SKM-1 treated with dmso at 0.1 percent for 144 hours (cell line): ENCODE measurements around the gene ZNF674.
"Not testable (repeated sequence)": the region's sequence is repeated elsewhere in the genome, so short reads cannot be mapped to it uniquely, and the experiment has no call there.

Source experiments
- DNase-seq: peaks from one replicate; lab custom pipeline; 2025; ENCODE audit not compliant: unreplicated experiment; lab: John Stamatoyannopoulos, UW

ZNF674 gene

DNA sequence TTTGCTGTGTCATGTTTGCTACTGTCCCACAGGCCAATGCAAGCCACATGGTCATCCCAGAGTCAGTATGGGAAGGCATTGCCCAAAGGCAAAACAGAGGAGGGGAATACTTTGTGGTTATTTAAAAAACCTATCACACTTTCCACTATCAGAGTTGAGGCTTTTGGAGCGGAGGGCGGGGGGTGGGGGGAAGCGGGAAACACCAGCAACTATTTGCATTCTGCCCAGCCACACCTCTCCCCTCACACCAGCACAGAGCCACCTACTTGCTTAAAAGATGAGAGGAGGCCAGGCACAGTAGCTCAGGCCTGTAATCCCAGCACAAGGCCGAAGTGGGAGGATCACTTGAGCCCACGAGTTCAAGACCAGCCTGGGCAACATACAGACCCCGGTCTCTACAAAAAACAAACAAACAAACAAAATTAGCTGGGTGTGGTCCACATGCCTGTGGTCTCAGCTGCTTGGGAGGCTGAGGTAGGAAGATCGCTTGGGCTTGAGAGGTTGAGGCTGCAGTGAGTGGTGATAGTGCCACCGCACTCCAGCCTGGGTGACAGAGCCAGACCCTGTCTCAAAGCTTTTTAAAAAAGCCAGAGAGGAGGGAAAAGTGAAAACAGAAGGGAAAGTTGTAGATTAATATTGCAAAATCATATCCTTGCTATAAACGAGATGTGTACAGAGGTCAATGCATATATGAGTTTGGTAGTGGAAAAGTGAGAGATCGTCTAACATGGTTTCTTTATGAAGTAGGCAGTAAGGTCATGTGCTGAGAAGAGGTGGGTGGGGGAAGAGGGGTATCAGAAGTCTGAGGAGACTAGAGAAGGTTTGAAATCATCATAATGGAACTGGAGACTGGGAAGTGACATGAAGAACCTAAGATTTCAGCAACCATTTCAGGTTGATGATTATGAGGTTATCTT lies 26.5 kb upstream of the ZNF674 start:
- no peak for DNase-seq

DNA sequence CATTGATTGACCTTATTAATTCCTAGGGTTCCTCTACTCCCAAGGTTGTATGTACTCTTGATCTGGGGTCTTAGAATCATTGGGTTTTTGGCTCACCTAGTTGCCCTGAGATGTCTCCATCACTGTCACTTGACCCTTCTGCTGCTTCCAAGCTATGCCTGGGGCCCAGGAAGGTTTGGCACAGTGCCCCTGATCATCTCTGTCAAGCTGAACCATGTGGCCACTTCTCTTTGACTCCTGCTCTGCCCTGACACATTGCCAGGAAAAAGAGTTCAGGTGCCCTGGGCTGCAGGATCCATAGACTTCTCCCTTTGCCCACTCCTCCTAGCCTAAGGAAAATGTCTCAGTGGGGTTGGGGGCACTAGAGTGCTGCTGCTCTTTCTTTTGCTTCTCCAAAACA lies 24.4 kb upstream of the ZNF674 start:
- DNase-seq = no peak

DNA sequence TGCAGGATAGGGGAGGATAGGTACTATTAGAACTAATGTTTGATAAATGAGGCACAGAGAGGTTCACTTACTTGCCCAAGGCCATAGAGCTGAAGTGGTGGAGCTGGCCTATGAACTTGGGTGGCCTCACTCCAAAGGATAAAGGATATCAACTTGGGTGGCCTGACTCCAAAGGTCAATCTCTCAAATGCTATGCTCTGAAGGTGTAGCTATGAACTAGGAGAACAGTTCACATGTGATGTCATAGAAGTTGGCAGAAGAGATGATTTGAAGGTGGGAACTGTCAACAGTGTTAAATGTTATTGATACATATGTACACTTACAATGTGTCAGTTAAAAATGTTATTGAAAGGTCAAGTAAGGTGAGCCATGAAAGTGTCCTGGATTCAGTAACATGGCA lies 22.2 kb upstream of the ZNF674 start:
- no peak for DNase-seq

DNA sequence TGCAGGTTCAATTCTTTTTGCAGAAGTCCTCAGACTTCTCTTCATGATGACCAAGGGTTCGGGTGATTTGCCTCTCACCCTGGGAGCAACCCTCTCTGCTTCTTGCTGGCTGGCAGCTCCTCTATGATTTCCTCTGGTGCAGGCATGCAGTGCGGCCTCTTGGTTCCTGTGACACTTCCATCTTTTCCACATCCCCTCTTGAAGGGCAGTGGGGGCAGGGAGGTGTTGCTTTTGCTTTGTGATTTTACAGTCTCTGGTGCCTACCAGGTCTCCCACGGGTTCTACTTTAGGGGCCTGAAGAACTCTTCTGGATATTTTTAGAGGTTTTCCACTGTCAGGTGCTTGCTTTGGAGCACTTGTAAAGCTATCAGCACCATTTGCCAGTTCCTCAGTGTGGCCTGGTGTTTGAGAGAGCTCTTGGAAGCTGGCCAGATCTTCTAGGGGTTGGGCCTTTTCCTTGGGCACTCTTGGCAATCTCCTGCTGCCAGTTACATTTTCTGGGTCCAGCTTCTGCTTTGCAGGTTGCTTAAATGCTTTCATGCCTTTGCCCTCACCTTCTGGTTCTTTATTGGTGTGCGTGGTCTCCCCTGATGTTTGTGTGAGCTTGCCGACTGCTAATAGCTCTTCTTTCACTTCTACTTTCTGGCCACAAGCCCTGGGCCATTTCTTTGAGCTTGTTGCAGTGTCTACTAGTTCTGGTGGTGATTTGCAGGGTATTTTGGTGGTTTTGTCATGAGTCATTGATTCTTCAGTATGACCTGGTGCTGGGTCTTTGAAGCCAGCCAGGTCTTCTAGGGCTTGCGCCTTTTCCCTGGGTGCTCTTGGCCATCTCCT lies 16.8 kb upstream of the ZNF674 start:
- DNase-seq = peak; percentile 30

DNA sequence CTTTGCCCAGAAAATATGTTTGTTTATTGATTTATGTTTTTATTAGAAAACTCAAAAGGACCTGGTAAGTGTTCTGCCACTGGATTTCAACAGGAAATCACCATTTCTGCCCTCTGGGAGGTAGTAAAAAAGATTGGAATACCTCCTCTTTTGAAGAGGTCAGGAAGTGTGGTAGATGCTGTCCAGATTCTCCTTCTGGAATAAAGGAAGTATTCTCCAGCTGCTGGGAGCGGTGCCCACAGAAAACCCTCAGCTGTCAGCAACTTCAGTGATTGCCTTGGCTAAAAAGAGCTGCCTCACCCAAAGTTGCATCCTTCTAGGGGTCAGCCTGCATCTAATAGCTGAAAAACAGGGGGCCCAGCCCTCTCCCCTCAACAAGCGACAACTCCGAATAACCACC lies 13.8 kb upstream of the ZNF674 start:
- DNase-seq = no peak

DNA sequence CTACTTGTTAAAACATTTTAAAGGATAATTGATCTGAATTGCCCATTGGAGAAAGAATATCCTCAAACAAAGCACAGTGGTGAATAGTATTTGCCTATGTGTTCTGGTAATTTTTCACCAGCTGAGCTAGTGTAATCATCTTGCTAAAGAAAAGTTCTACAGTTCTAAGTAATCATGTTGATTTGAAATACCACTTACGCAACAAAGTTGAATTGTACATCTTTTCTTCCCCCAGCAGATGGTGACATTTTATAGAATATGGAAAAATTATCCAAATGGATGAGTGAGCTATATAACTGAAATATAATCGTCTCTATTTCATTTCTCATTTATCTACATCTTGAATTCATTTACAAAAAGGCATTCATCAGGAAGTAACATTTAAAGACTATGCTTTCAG lies 9.7 kb upstream of the ZNF674 start:
- no peak for DNase-seq

DNA sequence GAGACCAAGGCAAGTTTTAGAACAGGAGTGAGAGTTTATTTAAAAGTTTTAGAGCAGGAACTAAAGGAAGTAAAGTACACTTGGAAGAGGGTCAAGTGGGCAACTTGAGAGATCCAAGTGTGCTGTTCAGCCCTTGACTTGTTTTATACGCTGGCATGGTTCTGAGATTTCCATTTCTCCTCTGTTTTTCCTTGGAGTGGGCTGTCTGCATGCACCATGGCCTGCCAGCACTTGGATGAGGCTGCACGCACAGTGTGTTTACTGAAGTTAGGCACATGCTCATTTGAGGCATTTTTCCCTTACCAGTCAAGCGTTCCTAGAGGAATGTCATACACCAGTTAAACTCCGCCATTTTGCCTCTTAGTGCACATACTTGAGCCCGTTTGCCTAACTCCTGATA lies 8.7 kb upstream of the ZNF674 start:
- no peak for DNase-seq

DNA sequence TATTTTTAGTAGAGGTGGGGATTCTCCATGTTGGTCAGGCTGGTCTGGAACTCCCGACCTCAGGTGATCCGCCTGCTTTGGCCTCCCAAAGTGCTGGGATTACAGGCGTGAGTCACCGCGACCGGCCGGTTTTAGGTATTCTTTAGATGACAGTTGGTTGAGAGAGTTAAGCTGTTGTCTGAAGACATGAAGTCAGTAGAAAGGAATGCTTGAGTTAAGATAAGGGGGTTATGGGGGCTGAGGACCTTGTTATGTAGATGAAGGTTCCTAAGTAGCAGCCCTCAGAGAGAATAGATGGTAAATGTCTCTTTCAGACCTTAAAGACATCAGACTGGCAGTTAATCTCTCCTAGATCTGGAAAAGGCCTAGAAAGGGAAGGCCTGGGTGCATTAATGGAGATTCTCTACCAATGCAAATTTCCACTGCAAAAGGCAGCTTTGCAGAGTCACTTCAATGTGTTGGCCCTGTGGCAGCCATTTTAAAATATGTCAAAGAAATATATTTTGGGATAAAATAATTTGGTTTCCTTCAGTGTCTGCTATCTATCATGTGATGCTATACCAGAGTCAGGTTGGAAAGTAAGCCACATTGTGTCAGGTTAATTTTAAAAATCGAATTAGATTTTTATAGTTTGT lies 6.4 kb upstream of the ZNF674 start:
- no peak for DNase-seq

DNA sequence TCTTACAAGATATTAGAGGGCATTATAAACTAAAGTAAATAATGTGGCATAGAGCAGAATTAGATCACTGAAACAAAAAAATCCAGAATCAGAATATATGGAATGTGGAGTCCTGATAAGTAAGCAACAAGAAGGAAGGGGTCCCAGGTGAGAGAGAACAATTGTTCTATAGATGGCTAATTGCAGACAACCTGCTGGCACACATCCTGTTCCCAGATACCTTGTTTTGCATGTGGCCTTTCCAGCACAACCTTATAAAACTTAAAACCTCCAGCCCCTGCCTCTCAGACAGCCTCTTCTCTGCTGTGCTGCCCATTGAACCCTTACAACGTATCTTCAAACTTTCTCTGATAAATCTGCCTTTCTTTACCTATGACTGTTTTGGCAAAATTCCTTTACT lies 4.7 kb upstream of the ZNF674 start:
- DNase-seq = no peak

DNA sequence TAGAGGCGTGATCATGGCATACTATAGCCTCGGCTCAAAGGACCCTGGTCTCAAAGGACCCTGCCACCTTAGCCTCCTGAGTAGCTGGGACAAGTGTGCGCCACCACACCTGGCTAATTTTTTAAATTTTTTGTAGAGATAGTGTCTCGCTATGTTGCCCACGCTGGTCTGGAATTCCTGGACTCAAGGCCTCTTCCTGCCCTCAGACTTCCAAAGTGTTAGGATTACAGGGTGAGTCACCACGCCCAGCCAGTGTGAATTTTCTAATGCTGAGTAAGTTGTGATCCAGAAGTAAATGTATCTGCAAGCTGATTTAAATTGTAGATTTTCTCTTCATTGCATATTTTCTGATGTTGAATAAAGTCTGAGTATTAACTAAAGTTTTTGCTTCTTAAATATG lies 2.6 kb upstream of the ZNF674 start:
- DNase-seq = no peak

DNA sequence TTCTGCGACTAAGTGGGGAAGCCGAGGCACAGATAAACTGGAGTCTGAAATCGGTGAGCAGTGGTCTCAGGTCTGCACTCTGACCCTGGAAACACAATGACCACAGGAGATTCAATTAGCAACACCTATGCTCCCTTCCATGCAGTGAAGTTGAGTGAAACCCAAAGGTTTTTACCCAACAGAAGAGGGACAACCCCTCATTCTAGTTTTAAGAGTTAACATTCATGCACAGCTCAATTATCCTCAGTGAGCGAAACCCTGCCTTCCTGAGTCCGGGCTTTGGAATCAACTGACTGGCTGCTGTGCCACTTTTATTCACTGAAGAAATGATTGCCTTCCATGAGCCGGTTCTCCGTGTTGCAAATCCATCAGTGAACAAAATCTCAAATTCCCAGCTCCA lies 694 bp downstream of the ZNF674 start:
- DNase-seq = not testable (repeated sequence)

DNA sequence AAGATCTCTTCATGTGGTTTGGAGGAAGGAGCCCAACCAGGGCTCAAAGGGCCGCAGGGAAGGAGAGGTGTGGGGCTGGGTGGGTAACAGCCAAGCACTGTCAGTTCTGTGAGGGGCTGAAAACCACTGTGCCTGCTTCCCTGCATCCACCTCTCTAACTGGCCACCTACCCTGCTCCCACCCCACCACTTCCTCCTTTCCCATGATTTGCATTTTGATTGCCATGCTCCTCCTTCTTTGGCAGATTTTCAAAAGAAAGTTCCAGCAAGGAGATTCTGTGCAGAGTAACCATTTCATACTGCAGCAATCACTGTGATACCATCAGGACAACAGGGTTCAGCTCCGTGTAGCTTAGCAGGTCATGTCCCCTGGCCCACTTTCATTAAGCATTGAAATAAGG lies 1.8 kb downstream of the ZNF674 start:
- no peak for DNase-seq

DNA sequence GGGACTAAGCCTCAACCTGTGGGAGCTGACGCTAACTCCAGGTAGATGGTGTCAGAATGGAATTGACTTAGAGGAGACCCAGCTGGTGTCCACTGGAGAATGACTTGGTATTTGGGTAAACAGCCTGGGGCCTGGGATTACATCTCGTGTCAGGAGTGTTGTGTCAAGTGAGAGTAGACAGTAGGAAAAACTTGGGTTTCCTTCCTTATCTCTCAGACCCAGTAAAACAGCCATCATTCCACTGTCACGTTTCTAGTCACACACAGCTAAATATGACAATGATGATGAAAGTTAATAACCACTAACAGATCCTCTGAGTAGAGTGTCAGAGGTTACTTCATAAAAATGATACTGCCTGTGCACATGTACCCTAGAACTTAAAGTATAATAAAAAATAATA lies 13.8 kb downstream of the ZNF674 start:
- no peak for DNase-seq

DNA sequence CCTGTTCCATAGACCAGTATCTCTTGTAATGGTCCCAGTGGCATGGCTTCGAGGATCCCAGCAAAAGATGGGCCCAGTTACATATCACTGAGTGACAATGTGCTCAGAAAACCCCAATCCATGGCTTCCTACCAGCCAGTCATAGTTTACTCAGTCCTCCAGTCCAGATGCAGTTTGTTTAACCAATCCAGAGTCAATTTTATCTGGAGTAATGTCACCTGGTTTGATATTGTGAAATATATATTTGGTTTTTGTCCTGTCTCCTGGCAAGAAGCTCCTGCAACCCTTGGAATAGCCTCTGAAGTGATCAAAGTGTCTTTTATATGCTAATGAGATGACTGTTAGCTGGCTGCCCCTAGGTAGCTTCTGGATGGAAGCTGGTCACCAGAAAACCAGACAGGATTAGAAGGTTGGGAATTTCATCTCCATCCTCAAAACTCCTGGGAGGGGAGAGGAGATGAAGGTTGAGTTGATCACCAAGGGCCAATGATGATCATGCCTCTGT lies 14.8 kb downstream of the ZNF674 start:
- DNase-seq = not testable (repeated sequence)

DNA sequence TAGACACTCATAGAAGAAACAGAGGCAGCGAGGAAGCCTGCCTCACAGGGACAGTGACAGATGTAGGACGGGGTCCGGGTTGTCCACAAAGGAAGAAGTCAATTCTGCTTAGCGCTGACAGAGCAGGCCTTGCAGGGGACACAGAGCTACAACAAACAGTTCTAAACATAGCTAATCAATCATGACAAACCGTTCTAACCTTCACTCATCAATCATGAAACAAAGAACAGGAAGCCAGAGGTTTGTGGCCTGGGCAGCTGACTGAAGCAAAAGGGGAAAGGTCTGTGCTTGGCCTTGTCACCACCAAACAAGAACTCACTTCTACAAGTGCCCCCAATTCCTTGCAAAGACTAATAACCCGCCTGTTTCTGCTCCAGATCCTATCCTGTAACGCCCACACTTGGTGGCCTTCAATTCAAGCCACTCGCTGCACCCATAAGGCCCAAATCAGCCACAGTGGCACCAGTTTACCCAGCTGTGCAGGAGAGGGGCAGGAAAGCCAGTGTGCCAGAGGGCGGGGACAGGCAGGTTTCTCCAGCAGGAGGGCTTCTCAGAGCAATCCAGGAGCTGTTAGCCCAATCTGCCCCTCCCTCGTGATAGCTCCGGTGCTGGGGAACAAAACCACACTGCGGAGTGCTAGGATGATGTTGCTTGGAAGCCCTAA lies 15.3 kb downstream of the ZNF674 start:
- not testable (repeated sequence) for DNase-seq

DNA sequence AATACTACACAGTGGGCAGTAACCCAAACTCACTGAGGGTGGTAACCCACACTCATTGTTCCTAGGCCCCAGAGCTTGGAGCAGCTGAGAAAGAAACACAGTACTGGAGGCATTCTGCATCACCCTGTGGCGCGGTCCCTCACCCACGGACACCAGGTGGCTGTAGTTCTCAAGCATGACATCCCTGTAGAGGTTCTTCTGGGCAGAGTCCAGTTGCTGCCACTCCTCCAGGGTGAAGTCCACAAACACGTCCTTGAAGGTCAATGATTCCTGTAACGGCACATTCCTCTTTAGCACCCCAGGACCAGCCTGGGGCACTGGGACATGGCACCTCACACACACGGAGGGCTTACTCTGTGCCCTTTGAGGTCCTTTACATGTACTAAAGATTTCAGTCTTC lies 16.6 kb downstream of the ZNF674 start:
- not testable (repeated sequence) for DNase-seq

DNA sequence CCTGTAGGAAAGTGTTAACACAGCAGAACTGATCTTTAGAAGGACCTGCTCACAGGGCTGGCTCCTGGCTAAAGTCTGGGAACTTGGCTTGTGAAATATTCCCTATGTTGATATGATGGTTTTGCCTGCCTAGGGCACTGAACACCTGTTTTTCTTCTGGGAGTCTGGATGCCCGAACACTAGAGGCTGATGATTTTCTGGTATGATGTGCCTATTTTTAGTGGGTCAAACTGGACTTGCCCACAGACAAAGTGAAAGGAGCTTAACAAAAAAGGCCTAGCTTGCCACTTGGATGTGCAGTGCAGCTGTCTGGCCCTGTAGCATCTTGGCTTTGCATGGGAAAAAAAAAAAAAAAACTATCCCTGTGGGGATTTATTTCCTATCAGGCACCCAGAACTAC lies 39.1 kb downstream of the ZNF674 start:
- DNase-seq = no peak

DNA sequence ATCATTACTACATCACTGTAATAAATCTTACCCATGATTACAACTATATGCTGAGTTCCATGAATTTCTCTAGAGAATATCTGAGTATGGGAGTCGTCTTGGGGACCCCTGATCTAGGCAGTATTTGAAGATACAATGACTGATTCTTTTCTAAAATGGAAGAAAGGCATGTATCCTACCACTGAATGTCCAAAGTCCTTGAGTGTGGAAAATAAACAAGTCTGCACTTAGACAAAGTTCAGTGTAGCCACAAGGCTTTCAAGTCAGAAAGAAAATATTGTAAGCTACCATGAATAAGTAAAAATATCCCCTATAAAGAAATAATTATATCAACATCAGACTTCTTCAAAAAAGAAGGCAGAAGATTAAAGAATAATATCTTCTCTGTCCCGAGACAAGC lies 42.4 kb downstream of the ZNF674 start:
- DNase-seq = no peak

DNA sequence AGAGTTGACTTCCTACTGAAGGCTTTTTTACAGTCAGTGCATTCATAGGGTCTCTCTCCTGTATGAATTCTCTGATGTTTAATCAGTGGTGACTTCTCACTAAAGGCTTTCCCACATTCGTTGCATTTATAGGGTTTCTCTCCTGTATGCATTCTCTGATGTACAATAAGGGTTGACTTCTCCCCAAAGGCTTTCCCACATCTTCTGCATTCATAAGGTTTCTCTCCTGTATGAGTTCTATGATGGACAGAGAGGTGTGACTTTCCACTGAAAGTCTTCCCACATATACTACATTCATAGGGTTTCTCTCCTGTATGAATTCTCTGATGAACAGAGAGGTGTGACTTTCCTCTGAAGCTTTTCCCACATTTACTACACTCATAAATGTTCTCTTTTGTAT lies 45.2 kb downstream of the ZNF674 start:
- no peak for DNase-seq

DNA sequence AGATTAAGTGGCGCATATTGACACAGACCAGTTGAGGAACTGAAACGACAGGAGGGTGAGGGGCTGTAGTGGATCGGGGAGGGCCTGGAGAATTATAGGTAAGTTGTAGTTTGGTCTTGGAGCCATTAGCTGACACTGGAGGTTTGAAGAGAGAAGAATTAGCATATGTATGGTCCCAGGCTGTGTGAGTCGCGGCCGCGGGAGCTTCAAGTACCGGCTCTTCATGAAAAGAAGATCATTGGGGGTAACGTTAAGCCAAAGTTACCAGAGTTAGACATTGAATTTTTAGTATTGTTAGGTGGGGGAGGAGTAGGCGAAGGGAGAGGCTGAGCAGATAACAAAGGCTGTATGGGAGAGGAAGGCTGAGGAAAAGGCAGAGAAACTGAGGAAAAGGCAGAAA lies 56.5 kb downstream of the ZNF674 start:
- no peak for DNase-seq

DNA sequence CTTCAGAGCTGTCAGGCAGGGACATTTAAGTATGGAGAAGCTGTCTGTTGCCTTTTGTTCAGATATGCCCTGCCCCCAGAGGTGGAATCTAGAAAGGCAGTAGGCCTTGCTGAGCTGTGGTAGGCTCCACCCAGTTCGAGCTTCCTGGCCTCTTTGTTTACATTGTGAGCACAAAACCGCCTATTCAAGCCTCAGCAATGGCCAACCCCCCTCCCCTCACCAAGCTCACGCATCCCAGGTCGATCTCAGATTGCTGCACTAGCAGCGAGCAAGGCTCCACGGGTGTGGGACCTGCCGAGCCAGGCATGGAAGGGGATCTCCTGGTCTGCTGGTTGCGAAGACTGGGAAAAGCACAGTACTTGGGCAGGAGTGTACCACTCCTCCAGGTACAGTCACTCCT lies 59.3 kb downstream of the ZNF674 start:
- no peak for DNase-seq
